ENCODE data around the gene PKD2L1.
"Not testable (repeated sequence)": the region's sequence is repeated elsewhere in the genome, so short reads cannot be mapped to it uniquely, and the experiment has no call there.

Gene PKD2L1

GRCh38 chr10:100330079-100330478 lies at the start of gene PKD2L1:
PKD2L1 (minus strand) TSS chr10:100330228; CDS start chr10:100330103, 125 bp downstream.
- H3K4me1 ChIP-seq (ENCODE audit: control insufficient read depth, insufficient read depth, low read length) = no peaks in the 10 kb centered on the region
- no peak within 1 kb of the TSS for H3K9ac ChIP-seq (ENCODE audit: low read depth, low read length)
- H3K4me3 ChIP-seq (ENCODE audit: low read depth, low read length) = no peak within 1 kb of the TSS
- no peaks in the 10 kb centered on the region for H3K9me3 ChIP-seq (ENCODE audit: control insufficient read depth, insufficient read depth, low read length)
- no peaks in the 10 kb centered on the region for H3K36me3 ChIP-seq (ENCODE audit: control insufficient read depth, insufficient read depth, low read length)
- H3K27me3 ChIP-seq (ENCODE audit: control insufficient read depth, insufficient read depth, low read length) = peaks cover 11% of the 10 kb centered on the region

GRCh38 chr10:100377830-100378229 lies 47.8 kb upstream of the PKD2L1 start:
- Histone ChIP-seq H3K27me3 (ENCODE audit: control insufficient read depth, insufficient read depth, low read length) (no peaks in the 10 kb centered on the region), H3K36me3 (ENCODE audit: control insufficient read depth, insufficient read depth, low read length) (peaks cover 5% of the 10 kb centered on the region), H3K4me1 (ENCODE audit: control insufficient read depth, insufficient read depth, low read length) (peaks cover 1% of the 10 kb centered on the region), H3K9ac (ENCODE audit: low read depth, low read length) (no peak overlapping the region), H3K4me3 (ENCODE audit: low read depth, low read length) (no peak overlapping the region), H3K9me3 (ENCODE audit: control insufficient read depth, insufficient read depth, low read length) (no peaks in the 10 kb centered on the region)

- H3K4me1 ChIP-seq (ENCODE audit: control insufficient read depth, insufficient read depth, low read length); H3K9me3 ChIP-seq (ENCODE audit: control insufficient read depth, insufficient read depth, low read length); H3K9ac ChIP-seq (ENCODE audit: low read depth, low read length); H3K27me3 ChIP-seq (ENCODE audit: control insufficient read depth, insufficient read depth, low read length); H3K36me3 ChIP-seq (ENCODE audit: control insufficient read depth, insufficient read depth, low read length); H3K4me3 ChIP-seq (ENCODE audit: low read depth, low read length): not testable (repeated sequence)
These were observed 46.6 kb upstream of the PKD2L1 start for GRCh38 chr10:100376656-100377055.

- peak overlapping the region; percentile 56 for H3K4me3 ChIP-seq (ENCODE audit: low read depth, low read length)
- H3K4me1 ChIP-seq (ENCODE audit: control insufficient read depth, insufficient read depth, low read length) = peaks cover 20% of the 10 kb centered on the region
- not testable (repeated sequence) for H3K9me3 ChIP-seq (ENCODE audit: control insufficient read depth, insufficient read depth, low read length); H3K27me3 ChIP-seq (ENCODE audit: control insufficient read depth, insufficient read depth, low read length); H3K36me3 ChIP-seq (ENCODE audit: control insufficient read depth, insufficient read depth, low read length); H3K9ac ChIP-seq (ENCODE audit: low read depth, low read length)
These were observed 44.8 kb upstream of the PKD2L1 start for GRCh38 chr10:100374677-100375353.

GRCh38 chr10:100374200-100374655 lies 44.2 kb upstream of the PKD2L1 start:
- peaks cover 20% of the 10 kb centered on the region for H3K4me1 ChIP-seq (ENCODE audit: control insufficient read depth, insufficient read depth, low read length)
- H3K27me3 ChIP-seq (ENCODE audit: control insufficient read depth, insufficient read depth, low read length) = no peaks in the 10 kb centered on the region
- peak overlapping the region; percentile 56 for H3K4me3 ChIP-seq (ENCODE audit: low read depth, low read length)
- no peaks in the 10 kb centered on the region for H3K36me3 ChIP-seq (ENCODE audit: control insufficient read depth, insufficient read depth, low read length)
- H3K9ac ChIP-seq (ENCODE audit: low read depth, low read length) = peak overlapping the region; percentile 77
- no peaks in the 10 kb centered on the region for H3K9me3 ChIP-seq (ENCODE audit: control insufficient read depth, insufficient read depth, low read length)

- Histone ChIP-seq H3K36me3 (ENCODE audit: control insufficient read depth, insufficient read depth, low read length) (no peaks in the 10 kb centered on the region), H3K9me3 (ENCODE audit: control insufficient read depth, insufficient read depth, low read length) (no peaks in the 10 kb centered on the region), H3K27me3 (ENCODE audit: control insufficient read depth, insufficient read depth, low read length) (no peaks in the 10 kb centered on the region), H3K9ac (ENCODE audit: low read depth, low read length) (peak overlapping the region; percentile 77), H3K4me3 (ENCODE audit: low read depth, low read length) (peak overlapping the region; percentile 65), H3K4me1 (ENCODE audit: control insufficient read depth, insufficient read depth, low read length) (peaks cover 20% of the 10 kb centered on the region)
These were observed 43.5 kb upstream of the PKD2L1 start for GRCh38 chr10:100373298-100374199.

- Histone ChIP-seq H3K9ac (ENCODE audit: low read depth, low read length) (peak overlapping the region; percentile 61), H3K36me3 (ENCODE audit: control insufficient read depth, insufficient read depth, low read length) (no peaks in the 10 kb centered on the region), H3K9me3 (ENCODE audit: control insufficient read depth, insufficient read depth, low read length) (no peaks in the 10 kb centered on the region), H3K27me3 (ENCODE audit: control insufficient read depth, insufficient read depth, low read length) (no peaks in the 10 kb centered on the region), H3K4me3 (ENCODE audit: low read depth, low read length) (peak overlapping the region; percentile 65), H3K4me1 (ENCODE audit: control insufficient read depth, insufficient read depth, low read length) (peaks cover 20% of the 10 kb centered on the region)
These were observed 42.6 kb upstream of the PKD2L1 start for GRCh38 chr10:100372415-100373297.

GRCh38 chr10:100371482-100372027 lies 41.5 kb upstream of the PKD2L1 start:
- H3K9ac ChIP-seq (ENCODE audit: low read depth, low read length) = no peak overlapping the region
- no peaks in the 10 kb centered on the region for H3K9me3 ChIP-seq (ENCODE audit: control insufficient read depth, insufficient read depth, low read length)
- H3K27me3 ChIP-seq (ENCODE audit: control insufficient read depth, insufficient read depth, low read length) = no peaks in the 10 kb centered on the region
- H3K36me3 ChIP-seq (ENCODE audit: control insufficient read depth, insufficient read depth, low read length) = no peaks in the 10 kb centered on the region
- no peak overlapping the region for H3K4me3 ChIP-seq (ENCODE audit: low read depth, low read length)
- H3K4me1 ChIP-seq (ENCODE audit: control insufficient read depth, insufficient read depth, low read length) = peaks cover 20% of the 10 kb centered on the region

GRCh38 chr10:100370714-100371481 lies 40.9 kb upstream of the PKD2L1 start:
- Histone ChIP-seq H3K27me3 (ENCODE audit: control insufficient read depth, insufficient read depth, low read length) (no peaks in the 10 kb centered on the region), H3K9ac (ENCODE audit: low read depth, low read length) (no peak overlapping the region), H3K9me3 (ENCODE audit: control insufficient read depth, insufficient read depth, low read length) (no peaks in the 10 kb centered on the region), H3K4me3 (ENCODE audit: low read depth, low read length) (no peak overlapping the region), H3K36me3 (ENCODE audit: control insufficient read depth, insufficient read depth, low read length) (no peaks in the 10 kb centered on the region), H3K4me1 (ENCODE audit: control insufficient read depth, insufficient read depth, low read length) (peaks cover 20% of the 10 kb centered on the region)

GRCh38 chr10:100368721-100369120 lies 38.7 kb upstream of the PKD2L1 start:
- H3K4me1 ChIP-seq (ENCODE audit: control insufficient read depth, insufficient read depth, low read length) = peaks cover 20% of the 10 kb centered on the region
- H3K27me3 ChIP-seq (ENCODE audit: control insufficient read depth, insufficient read depth, low read length) = no peaks in the 10 kb centered on the region
- H3K9me3 ChIP-seq (ENCODE audit: control insufficient read depth, insufficient read depth, low read length) = no peaks in the 10 kb centered on the region
- H3K36me3 ChIP-seq (ENCODE audit: control insufficient read depth, insufficient read depth, low read length) = peaks cover 3% of the 10 kb centered on the region
- H3K4me3 ChIP-seq (ENCODE audit: low read depth, low read length) = no peak overlapping the region
- no peak overlapping the region for H3K9ac ChIP-seq (ENCODE audit: low read depth, low read length)

Measured in iPS-15b (cell line).